Stimulated activated CD8-positive, alpha-beta memory T cell treated with anti-CD3 and anti-CD28 coated beads, Interleukin-15, amount 100 ng/mL, for 4 hours (primary cell): ENCODE results near the gene DLX3.

ENCODE experiments used
- DNase-seq, 2 donors: peaks; one replicate each; pipeline ENCODE4 v3.0.0-alpha.2; 2020; ENCODE audit warnings: low read depth in 2 of 2

The DLX3 gene

DNA sequence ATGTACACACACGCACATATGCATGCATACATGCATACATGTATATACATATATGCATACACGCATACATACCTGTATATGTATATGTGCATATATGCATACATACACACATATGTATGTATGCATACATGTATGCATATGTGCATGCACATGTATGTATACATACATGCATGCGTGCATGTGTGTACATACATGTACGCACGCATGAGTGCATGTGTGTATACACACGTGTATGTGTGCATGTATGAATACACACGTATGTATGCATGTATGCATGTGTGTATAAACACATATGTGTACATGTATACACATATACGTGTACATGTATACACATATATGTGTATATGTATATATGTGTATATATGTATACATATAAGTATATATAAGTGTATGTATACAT, 28.5 kb upstream of the DLX3 start:
- DNase-seq = no peak

DNA sequence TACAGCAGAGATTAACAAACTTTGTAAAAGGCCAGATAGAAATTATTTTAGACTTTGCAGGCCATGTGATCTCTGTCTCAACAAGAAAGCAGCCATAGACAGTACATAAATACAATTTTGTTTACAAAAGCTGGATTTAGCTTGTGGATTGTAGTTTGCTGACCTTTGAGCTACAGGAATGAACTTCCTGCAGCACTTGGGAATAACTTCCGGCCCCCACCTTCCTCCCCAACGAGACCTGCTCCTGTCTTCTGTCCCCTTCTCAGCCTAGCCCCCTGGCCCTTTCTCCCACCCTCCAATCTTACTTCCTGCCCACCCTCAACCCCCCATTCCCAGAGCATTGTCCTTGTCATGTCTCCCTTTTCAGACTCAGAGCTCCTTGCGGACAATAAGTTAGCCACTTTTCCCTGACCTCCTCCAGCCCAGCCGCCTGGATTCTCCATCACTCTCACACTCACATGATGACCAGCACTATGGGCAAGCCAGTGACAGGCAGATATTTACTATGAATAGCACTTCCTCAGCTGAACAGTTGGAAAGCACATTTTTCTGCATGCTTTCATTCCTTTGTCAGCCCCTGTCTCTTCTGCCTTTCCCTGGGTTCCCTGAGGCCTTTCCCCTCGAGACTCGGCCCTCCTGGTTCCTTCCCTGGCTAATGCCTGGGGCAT, 27.6 kb upstream of the DLX3 start:
- DNase-seq = no peak

DNA sequence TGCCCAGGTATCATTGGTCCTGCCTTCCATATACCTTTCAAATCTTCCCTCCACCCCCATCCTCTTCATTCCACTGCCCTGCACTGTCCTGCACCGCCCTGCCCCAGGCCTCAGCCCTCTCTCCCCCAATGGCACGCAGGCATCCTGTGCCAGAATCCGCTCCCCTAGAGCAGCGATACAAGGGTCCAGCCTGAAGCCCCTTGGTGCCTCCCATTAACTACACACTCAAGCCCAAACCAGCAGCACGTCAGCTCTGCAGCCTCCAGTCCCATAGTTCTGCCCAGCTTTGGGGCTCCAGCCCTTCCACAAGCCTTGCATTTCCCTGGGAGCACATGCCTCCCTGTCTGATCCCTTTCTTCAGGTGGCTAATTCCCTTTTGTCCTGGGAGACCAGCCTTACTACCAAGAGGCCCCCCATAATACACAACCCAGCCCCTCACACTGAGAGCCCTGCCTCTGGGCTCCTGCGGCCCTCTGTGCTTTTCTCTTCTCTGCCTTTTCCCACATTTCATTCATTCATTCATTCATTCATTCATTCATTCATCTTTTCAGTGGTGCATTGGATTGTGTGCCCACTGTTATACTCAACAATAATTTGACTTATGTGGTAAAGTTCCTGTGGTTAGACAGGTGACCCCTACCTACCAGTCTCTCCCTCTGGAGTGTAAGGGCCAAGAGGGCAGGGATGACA, 26.8 kb upstream of the DLX3 start:
- no peak for DNase-seq

DNA sequence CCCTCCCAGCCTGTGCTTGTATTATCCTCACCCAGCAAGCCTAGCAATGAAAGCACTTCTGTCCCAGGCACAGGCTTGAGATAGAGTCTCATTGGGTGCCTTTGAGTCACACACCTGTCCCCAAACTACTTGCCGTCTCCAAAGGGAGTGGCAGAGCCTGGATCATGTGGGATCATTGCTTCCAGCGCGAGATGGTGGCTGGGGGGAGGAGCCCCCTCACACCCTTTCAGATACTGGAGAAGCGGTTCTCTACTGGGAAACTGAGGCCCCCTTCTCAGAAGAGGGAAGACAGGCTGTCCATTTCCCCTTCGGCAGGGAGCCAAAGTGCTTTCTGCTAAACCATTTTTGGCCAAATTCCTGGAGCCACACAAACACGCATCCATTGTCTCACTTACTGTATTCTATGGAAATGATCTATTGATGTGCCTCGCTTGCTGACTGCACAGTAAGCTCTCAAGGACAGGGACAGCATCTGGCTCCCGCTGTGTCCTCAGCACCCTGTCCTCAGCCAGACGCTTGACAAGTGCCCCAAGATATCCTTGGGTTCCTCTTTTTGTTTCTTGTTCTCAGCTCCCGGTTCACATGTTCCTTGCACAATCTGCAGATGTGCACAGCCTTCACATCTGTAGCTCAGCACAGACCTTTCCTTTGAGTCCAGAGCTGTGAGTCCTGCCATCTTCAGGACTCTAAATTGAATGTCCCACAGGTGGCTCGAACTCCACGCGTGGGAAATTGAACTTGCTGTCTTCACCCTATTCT, 26.0 kb upstream of the DLX3 start:
- DNase-seq = no peak

DNA sequence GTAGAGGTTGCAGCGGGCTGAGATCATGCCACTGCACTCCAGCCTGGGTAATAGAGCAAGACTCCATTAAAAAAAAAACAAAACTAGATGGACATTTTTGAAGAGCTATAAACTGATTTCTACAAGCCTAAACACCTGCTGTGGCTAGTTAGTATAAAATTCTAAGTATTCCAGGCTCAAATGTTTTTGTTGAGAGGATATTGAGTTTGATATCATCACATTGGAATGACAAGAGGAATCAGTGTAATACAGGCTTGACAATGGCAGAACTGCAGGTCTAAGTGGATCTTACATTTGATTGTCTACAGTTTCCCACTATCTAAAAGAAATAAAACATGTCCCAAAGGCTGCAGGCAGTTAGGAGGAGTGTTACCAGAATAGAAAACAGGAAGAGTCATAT, 23.9 kb upstream of the DLX3 start:
- no peak for DNase-seq

DNA sequence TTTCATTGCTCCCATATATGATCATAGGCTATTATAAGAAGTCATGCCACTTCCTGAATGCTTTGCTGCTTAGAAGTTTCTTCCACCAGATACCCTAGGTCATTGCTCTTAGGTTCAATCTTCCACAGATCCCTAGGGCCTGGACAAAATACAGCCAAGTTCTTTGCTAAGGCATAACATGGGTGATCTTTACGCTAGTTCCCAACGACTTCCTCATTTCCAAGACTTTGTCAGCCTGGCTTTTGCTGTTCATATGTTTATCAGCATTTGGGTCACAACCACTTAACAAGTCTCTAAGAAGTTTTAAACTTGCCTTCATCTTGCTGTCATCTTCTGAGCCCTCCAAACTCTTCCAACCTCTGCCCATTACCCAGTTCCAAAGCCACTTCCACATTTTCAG, 20.1 kb upstream of the DLX3 start:
- DNase-seq = no peak

DNA sequence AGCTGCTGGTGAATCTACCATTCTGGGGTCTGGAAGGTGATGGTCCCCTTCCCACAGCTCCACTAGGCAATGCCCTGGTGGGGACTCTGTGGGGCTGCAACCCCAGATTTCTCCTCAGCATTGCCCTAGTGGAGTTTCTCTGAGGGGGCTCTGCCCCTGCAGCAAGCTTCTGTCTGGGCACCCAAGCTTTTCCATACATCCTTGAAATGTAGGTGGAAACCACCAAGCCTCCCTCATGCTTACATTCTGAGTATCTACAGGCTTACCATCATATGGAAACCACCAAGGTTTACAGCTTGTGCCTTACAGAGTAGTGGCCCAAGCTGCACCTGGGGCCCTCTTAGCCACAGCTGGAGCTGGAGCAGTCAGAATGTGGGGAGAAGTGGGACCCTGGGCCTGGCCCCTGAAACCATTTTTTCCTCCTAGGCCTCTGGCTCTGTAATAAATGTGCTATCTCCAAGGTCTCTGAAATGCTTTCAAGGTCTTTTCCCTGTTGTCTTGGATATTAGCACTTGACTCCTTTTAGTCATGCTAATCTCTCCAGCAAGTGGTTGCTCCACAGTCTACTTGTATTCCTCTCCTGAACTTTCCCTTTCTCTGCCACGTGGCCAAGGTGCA, 19.6 kb upstream of the DLX3 start:
- DNase-seq = no peak

DNA sequence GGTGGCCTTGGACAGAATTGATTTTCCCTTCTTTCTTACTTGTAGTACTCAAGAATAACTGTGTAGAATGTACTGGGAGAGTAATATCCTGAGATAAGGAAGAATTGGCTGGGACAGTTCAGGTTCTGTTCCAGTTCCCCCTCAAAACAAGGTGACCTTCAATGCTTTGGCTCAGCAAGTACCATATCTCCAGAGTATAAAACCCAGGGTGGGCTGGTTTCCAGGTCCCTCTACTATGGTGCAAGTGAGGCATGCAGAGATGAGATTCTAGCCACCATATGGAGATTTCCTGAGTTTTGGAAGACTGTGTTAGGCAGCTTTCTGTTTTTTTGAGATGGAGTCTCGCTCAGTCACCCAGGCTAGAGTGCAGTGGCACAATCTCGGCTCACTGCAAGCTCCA, 18.1 kb upstream of the DLX3 start:
- DNase-seq = no peak

DNA sequence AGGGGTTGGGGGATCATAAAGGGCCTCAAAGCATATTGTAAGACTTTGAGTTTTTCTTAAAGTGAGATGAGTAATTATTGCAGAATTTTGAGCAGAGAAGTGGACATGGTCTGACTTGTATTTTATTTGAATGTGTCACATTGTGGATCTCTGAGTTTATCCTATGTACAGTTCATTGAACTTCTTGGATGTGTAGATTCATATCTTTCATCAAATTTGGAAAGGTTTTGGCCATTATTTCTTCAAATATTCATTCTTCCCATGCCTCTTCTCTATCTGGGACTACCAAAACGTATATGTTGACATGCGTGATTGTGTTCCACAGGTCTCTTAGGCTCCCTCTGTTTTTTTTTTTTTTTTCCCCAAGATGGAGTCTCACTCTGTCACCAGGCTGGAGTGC, 14.3 kb upstream of the DLX3 start:
- no peak for DNase-seq

DNA sequence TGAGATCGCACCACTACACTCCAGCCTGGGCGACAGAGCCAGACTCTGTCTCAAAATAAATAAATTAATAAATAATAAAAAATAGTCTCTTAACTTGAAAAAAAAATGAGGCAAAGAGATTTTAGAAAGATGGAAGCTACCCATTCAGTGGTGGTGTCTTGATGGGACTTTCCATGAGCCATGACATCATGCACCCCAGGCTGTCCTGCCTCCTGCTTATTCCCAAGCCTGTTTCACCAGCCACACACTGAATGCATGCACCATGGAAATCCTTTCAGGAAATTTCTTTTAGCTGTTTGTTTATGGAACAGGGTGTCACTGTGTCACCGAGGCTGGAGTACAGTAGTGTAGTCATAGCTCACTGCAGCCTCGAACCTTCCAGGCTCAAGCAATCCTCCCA, 8.9 kb upstream of the DLX3 start:
- no peak for DNase-seq

DNA sequence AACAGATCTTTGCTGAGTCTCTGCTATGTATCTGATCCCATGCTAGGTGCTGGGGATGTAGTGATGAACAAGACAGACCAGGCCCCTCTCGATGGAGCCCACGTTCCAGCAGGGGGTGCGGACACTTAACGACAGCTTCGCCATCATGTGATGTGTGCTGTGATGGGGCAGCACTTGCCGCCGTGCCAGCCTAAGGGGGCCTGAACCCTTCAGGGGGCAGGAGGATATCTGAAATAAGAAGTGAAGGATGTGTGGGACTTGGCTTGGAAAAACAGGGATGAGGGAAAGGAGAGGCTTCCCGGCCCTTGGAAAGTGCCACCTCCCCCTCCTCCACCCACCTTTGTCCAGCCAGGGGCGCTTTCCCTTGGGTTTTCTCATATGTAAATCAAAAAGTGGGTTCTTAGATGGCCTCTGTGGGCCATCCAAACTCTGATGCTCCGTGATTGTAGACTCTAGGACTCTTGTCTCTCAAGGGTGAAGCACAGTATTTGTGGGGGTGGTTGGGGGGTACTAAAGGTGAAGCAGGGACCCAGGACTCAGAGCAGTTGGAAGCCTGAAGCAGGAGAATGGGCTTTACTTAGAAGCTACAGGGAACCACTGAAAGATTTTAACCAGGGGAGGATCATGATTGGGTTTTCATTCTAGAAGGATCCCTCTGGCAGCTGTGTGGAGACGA, 4.0 kb upstream of the DLX3 start:
- DNase-seq = no peak

DNA sequence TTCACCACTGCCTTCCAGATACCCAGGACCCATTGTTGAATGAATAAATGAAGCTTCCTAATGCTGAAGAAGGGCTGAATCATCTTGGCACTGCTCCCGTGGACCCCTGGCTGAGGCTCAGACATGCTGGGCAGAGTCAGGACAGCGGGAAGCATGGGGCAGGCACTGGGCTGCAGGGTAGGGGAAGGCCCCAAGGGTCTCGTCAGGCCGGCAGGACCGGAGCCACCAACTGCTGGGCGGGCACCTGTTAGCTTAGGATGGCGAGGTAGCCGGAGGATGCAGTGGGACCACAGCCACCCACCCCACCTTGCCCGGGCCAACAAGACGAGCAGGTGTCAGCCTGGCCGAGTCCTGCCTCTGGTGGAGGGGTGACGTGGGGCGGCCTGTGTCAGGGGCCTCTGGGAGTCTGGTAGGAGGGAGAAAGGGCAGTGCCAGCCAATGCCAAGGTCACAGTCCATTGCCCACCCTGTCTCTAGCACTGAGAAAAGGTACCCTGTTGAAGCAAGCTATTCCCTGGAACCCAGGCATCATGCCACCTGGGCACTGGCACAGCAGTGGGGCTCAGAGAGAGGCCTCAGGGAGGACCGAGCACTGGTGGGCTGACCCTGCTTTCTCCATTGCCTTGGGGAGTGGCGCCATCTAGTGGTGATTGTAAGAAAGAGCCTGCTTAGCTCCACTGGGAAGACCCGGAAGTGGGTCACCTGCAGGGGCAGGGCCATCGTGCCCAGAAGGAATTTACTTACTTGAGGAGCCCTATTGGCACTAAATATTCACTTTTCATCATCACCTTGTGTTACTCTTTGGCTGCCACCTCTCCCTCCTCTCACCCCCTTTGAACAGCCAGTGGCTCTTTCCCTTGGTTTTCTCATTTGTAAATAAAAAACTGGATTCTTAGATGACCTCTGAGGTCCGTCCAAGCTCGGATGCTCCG, 3.0 kb upstream of the DLX3 start:
- peak; percentile 57 to 65 for DNase-seq

DNA sequence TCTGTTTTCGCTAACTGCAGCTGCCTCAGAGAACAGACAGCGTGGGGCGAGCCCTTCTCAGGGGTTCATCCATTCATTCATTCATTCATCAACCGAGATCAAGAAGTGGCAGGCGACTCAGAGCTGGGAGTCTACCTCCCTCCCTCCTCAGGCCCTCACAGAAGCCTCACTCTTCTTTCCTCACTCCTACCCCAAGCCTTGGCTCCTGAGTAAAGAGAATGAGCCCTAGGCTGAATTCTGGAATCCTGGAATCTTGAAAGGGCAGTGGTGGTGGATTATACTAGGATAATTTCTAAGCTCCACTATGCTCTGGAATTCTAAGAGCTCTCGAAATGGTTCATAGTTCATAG, 2.3 kb upstream of the DLX3 start:
- DNase-seq = no peak

DNA sequence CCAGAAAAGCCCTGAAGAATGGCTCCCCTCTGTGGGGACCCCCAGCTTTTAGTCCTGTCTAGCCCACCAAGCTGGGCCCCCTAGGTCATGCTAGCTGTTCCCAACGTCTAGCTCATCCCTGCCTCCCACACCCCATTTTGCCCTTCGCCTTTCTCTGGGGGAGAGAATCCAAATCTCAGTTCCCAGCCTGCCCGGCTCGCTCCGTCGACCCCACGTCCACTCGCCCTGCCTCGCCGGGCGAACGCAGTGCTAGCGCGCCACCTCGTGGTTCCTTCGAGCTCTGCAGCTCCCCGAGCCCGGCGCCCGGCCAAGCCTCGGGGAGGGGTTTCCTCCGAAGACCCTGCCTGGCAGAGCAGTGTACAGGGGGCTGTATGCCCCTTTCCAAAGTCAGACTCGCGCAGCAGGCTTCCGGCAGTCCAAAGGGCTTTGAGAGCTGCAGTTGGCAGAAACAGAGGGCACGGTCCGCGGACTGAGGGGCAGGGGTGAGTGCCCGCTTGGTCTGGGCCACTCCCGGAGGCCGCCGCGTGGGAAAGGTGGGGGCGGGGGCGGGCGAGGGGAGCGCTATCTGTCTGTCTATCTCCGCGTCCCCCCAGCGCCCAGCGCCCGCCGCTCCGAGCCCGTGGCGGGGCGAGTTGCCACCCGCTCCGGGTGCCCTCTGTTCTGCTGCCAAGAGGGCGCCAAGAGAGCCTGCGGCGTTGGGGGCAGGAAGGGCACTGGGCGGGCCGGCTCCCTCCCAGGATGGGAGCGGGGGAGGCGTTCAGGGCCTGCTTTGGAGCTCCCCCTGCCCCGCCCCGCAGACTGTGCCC, 1.7 kb upstream of the DLX3 start:
- peak in 1 of 2 donors; percentile 18 for DNase-seq

DNA sequence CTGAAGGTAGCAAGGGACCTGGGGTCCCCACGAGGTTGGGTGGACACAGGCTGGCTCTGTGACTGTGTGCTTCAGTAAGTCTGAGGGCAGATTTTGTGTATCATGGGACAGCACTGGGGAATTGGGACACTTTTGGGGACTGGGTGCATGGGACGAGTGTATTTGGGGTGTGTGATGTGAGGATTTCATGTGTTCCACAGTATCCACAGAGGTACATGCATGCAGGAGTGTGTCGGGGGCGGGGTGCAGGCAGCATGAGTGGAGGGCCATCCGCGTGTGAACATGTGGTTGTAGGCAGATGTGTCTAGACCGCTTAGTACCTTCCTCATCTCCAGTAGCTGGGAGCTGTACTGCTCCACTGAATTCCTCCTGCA, 1.1 kb upstream of the DLX3 start:
- DNase-seq = no peak

DNA sequence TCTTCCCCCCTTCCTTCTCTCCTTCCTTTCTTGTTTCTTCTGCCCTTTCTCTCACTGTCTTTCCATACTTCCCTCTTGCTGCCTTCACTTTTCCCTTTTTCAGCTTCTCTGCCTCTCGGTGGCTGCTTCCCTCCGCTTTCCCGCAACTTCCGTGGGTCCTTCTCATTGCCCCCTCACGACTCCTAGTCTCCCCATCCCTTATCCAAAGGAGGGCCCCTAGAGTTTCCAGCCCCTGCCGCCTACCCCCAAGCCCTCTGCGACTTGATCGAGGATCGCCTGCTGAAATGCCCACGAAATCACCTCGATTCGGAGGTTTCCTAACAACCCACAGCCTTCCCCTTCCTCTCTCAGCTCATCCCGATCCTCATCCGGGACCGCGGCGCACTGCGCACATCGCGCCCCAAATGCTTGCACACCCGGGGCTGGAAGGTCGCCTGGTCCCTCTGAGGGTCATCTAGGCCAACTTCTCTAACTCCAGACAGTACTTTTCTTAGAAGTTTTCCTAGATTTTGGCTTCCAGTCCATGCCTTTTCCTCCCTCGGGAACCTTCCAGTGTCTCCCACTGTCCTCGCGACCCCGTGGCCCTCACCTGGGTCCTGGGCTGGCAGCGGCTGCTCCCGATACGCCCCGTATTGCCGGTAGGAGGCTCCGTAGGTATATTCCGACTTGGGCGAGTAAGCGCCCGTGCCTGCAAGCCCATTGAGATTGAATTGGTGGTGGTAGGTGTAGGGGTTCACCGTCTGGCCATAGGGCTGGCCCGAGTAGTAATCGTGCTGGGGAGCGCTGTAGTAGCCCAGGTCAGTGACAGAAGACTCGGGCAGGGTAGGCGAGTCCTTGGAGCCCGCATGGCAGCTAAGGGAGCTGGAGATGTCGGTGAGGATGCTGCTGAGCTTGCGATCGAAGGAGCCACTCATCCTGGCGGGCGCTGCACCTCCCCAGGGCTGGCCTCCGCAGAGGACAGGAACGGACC, 654 bp downstream of the DLX3 start:
- DNase-seq = no peak

DNA sequence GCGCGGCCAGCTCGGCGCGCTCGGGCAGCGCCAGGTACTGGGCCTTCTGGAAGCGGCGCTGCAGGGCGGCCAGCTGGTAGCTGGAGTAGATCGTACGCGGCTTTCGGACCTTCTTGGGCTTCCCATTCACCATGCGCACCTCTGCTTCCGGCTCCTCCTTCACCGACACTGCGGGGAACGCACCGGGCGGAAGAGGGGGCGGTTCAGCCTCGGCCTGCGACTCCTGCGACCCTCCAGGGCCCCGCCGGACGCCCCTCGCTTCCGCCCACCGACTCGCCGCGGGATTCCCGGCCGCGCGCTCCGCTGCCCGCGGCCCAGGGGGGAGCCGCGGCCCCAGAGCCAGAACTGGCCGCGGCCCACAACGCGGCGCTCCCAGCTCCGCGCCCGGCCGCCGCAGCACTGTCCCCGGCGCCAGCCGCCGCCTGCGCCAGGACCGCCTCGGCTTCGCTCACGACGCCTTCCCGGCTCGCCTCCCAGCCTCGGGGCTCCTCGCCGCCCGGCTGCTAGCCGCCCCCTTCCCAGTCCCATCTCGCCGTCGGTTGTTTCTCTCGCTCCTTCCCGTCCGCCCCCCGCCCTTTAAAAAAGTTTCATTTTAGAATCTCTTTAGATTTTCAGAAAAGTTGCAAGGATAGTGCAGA, 1.5 kb downstream of the DLX3 start:
- no peak for DNase-seq

DNA sequence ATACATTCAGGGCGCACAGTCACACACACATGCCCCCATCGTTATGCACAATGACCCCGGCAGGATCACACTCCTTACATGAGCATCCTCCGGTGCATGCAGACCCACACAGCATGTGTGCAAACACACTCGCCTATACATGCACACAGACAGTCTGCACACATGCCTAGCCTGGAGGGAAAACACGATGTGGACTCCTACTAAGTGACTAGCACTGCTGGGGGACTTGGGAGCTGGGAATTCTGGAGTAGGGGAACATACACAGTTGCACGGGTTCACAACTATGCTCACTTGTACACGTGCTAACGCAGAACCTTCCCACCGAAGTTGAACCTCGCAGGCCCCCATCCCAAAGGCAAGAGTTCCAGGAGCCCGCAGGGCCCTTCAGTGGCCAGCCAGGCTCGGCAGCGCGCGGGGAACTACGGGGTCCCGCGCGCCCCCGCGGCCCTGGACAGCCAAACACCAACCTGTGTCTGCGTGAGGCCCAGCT, 2.0 kb downstream of the DLX3 start:
- no peak for DNase-seq
